GM10847 (cell line): ENCODE results near the gene COL6A5.

Experiments
- POLR2A ChIP-seq: IDR thresholded peaks from 2 replicates; pipeline ENCODE4 v1.6.1; 2011; ENCODE audit not compliant: insufficient read length; ENCODE audit errors: extremely low read depth

The COL6A5 gene, protein sequence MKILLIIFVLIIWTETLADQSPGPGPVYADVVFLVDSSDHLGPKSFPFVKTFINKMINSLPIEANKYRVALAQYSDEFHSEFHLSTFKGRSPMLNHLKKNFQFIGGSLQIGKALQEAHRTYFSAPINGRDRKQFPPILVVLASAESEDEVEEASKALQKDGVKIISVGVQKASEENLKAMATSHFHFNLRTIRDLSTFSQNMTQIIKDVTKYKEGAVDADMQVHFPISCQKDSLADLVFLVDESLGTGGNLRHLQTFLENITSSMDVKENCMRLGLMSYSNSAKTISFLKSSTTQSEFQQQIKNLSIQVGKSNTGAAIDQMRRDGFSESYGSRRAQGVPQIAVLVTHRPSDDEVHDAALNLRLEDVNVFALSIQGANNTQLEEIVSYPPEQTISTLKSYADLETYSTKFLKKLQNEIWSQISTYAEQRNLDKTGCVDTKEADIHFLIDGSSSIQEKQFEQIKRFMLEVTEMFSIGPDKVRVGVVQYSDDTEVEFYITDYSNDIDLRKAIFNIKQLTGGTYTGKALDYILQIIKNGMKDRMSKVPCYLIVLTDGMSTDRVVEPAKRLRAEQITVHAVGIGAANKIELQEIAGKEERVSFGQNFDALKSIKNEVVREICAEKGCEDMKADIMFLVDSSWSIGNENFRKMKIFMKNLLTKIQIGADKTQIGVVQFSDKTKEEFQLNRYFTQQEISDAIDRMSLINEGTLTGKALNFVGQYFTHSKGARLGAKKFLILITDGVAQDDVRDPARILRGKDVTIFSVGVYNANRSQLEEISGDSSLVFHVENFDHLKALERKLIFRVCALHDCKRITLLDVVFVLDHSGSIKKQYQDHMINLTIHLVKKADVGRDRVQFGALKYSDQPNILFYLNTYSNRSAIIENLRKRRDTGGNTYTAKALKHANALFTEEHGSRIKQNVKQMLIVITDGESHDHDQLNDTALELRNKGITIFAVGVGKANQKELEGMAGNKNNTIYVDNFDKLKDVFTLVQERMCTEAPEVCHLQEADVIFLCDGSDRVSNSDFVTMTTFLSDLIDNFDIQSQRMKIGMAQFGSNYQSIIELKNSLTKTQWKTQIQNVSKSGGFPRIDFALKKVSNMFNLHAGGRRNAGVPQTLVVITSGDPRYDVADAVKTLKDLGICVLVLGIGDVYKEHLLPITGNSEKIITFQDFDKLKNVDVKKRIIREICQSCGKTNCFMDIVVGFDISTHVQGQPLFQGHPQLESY (N-terminal part only)

DNA sequence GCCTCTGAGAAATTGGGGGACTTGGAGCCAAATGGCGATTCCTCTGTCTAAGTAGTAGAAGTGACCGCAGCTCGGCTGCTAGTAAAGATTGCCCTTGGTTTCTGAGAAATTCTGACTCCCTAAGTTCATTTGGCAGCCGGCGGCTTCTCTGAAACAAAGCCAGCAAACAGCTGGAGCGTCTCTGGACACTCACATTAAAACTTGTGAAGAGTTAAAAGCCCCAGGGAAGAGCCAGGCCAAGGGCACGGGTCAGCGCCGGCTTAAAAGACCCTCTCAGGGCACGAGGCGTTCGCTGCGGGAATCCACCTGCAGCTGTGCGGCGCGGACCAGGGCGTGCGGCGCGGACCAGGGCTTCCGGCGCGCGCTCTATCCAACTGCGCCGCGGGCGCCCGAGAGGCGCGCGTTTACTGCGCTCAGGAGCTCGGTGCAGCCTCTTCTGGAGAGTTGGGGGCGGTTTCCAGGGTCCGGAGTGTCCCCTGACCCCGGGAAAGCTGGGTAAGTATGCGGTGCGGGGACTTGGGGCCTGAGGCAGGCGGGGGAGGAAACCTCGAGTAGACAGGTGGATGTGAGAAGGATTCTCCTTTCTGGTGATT, at the start of gene COL6A5:
Gene COL6A5, plus strand, starts transcription at position 186 of the 593 bp plus-strand sequence. CDS start 27,967 bp downstream, outside the sequence.
- no peak for TF ChIP-seq POLR2A

DNA sequence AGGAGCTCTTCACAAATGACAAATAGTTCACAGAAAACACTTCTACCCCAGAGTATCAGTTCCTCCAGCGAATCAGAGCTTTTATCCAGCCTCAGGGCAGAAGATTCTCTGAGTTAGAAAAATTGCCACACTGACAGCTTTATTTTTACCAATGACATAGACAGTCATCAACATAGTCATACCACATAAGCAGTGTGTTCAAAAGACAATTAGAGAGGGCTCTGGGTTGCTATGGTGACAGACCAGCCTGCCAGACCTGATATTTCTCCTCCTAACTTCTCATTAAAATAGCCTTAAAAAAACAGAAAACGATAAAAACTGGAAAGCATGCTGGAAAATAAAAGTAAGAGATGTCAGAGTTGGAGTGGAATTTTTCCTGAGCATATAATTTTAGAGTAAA, 45.9 kb upstream of the COL6A5 start:
- TF ChIP-seq POLR2A, result no peak

DNA sequence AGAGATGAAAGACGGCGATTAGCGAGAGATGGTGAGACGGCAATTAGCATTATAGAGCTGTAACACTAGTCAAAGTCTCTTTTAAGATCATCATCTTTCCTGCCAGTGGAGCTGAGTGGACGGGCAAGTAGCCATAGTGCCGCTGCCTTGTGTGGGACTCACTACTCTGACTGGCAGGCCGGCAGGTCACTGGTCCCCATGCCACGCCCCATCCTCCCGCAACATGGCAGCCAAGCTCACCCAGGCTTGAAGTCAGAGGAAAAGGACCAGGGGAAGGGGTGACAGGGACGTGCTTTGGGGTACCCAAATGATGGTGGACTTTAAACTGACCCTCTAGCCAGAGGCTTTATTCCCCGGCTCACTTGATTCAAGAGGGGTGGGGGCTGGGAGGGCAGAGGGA, 44.6 kb upstream of the COL6A5 start:
- no peak for TF ChIP-seq POLR2A

DNA sequence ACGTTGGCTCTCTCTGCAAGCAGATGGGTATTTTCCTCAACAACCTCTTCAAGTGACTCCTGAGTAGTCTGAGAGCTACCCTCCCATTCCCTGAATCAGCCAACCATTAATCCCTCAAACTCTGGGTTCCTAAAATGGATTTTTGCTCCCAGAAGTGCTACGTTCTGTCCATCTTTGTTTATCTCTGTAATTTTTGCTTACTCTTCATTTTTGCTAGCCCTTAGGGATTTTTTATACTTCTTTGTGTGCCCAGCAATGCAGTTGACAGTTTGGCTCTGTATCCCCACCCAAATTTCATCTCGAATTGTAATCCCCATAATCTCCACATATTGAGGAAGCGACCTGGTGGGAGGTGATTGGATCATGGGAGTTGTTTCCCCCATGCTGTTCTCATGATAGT, 35.4 kb upstream of the COL6A5 start:
- TF ChIP-seq POLR2A, result no peak

DNA sequence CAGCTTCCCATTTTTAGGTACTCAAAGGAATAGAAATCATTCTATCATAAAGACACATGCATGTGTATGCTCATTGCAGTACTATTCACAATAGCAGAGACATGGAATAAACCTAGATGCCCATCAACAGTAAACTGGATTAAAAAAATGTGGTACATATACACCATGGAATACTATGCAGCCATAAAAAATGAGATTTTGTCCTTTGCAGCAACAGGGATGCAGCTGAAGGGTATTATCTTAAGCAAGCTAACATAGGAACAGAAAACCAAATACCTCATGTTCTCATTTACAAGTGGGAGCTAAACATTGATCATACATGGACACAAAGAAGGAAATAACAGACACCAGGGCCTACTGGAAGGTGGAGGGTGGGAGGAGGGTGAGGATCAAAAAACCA, 33.1 kb upstream of the COL6A5 start:
- no peak for TF ChIP-seq POLR2A

DNA sequence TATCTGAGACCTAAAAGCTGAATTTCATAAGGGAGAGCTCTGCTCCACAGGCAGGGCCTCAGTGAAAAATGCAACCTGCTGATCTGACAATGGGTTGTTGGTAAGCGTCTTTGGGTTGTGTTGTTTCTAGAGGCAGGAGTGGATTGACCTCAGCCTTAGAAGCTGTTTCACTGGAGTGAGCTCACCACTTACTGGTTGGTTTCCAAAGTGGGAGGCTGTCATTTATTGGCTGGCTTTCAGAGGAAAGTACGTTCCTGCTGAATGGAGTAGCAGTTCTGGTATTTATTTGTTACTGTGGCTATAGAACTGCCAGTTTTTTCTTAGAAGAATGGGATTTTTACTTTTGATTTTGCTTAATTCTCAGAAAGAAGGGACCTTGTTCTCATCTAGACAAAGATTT, 29.3 kb upstream of the COL6A5 start:
- TF ChIP-seq POLR2A, result no peak

DNA sequence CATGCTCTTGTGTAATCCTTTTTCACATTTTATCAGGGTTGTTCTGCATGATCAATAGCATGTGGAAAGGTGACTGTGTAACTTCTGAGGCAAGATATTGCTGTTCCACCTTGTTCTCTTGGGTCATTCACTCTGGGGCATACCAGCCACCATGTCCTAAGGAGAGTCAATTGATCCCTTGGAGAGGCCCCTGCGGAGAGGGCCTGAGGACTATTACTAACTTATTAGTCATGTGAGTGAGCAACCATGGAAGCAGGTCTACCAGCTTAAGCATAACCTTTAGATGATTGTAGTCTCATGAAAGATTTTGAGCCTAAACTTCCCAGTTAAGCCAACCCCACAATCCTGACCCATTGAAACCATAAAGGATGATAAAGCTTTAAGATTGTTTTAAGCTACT, 22.0 kb upstream of the COL6A5 start:
- TF ChIP-seq POLR2A, result no peak

DNA sequence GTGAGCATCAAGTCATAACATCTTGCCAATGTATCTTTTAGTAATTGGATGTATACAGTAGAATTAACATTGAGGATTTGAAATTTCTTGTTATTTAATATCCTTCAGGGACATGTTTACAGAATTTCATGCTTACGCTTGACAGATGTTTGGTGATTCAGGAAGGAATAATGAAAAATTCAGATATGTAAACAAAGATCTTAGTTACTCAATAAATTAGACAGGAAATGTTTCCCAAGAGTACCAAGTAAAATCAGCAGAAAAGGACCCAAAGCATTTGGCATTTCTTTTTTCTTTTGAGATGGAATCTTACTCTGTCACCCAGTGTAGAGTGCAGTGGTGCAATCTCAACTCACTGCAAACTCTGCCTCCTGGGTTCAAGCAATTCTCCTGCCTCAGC, 4.7 kb upstream of the COL6A5 start:
- TF ChIP-seq POLR2A, result no peak

DNA sequence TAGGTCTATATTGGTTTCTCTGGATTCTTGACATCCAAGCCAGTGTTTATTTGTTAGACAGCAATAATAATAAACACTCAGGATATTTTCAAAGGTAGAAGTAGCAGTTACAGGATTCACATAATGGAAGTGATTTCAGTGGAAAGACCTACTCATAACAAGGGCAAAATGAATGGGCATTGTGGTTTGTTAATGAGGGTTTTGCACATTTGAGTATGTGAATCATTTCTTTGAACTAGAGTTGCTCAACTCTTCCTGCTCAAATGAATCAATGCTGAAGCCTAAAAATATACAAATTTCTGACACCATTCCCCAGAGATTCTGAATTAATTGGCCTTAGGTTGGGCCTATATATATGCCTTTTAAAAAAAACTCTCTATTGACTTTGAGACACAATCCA, 4.1 kb upstream of the COL6A5 start:
- no peak for TF ChIP-seq POLR2A

DNA sequence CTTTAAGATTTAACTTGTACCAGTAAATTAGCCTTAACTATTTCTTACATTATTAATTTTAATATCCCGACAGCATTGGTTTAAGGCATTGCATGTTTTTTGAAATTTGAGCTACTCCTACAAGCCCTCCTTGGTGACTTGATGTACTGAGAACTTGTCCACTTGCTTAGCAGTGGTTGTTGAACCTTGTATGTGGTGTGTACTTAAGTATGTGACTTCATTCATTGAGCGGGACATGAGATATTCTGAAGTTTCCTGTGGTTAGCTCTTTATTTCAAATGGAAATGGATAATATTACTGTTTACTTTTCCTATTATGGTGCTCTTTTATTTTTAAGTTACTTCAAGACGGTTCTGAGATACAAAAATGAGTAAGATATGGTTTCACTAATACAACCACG, 3.6 kb upstream of the COL6A5 start:
- TF ChIP-seq POLR2A, result no peak

DNA sequence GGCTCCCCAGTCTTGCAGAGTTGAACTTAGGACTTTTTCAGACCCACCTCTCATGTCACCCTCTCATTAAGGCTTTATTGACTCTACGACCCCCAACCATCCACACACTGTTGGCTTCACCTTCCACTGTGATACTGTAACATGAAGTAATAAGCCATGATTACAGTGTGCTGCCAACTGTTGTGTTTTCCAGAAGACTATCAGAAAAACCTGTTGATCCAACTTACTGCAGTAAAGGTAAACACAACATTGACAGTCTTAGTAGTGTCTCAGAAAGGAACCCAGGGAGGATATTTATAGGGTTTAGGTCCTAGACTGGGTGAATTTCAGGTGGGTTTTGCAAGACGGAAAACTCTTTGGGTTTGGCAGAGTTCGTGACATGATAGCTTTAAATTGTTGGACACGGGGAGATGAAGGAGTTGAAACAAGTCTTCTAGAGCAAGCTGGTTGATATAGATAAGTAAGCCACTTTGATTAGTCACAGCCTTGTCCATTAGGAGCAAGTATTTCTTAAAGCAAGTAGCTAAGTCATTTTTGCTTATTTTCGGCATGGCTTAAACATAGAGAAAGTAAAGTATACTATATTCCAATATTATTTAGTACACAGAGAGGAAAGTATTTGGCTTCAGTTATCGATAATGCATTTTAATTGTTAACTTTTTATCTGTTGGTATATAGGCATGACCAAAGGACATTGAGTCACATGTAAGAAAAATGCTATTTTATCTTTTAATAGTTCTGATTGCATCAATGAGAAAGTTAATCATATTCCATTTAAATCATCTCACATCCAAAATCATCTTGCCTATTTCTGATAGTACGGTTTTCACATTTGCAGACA, 2.4 kb upstream of the COL6A5 start:
- TF ChIP-seq POLR2A, result no peak

DNA sequence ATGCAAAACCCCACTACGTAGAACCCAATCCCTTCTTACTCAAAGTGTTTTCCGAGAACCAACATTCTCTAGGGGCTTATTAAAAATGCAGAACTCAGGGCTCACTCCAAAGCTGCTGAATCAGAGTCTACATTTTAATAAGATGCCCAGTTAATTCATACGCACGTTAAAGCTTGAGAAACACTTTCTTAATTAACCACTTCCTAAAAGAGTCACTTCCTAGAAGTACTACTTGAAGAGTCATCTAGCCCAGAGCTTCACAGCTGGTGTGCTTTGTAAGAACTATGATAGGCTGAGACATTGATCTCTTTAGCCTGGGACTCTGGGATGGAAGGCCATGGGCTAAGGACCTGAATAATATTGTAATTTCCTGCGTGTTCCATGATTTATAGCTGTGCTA, 9.0 kb downstream of the COL6A5 start:
- no peak for TF ChIP-seq POLR2A

DNA sequence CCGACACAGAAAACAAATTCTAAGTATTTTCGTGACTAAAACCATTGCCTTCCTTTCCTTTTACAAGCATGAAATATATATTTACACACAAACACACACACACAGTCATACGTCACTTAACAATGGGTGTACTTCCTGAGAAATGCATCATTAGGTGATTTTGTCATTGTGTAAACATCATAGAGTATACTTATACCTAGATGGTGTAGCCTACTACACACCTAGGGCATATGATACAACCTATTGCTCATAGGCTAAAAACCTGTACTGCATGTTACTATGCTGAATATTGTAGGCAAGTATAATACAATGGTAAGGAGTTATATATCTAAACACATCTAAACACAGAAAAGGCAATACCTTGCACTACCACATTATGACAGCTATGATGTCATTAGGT, 28.6 kb downstream of the COL6A5 start:
- TF ChIP-seq POLR2A, result no peak

DNA sequence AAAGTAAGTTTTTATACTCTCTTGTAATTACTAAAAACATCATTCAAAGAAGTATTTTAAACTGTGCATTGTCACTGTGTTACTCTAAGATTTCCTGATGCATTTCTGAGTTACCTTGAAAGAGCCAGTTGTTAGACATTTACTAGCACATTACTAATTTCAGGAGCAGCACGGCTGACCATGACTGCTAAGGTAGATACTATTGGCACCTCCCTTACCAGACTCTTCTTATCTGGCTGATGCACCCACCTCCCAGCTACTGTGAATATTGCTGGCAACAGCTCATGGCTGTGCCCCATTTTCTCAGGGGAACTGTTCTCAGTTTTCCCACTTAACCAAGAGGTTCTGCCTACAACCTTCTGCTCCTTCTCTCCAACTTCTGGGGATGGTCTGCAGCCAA, 29.4 kb downstream of the COL6A5 start:
- TF ChIP-seq POLR2A, result no peak
